ENCODE measurements around the gene SLC4A7.

The SLC4A7 gene

GRCh38 chr3:27325419-27325818, 158.8 kb downstream of the SLC4A7 start:
- DNase-seq (ENCODE audit: low read depth, low spot score), result no peak

DNA sequence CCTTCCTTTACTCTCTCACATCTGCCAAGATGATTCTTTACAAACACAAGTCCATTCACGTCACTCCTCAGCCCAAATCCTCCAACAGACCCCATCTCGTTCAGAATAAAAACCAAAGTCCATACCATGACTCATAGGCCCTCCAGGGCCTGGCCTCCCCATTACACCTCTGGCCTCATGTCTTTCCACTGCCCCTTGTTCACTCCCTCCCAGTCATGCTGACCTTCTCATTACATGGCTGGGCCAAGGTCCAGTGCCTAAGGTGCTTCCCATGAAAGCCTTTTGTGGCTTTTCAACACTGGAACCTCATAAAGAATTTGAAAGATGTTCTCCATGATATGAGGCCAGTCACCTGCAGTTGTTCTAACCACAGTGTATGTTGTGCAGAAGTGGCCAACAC, 159.5 kb downstream of the SLC4A7 start:
- no peak for DNase-seq (ENCODE audit: low read depth, low spot score)

DNA sequence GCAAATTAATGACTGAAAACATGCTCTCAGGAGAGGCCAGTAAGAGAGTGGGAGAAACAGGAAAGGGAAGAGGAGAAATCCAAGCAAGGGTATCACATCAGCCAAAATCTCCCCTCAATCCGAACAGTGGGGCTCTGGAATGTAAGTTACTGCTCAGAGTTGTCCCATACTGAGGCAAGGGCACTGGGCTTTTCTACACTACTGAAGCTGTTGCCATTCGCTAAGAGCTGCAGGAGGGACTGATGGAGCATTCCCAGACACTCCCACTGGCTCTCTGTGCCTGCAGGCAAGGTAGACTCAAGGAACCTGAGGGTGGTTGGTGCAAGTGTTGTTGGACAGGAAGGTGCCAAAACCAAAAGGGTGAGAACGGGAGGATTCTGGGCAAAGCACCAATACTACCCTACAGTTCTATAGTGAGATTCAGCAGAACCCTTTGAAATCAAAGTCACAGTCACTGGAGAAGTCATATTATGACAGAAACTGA, 161.1 kb downstream of the SLC4A7 start:
- no peak for DNase-seq (ENCODE audit: low read depth, low spot score)

All from smooth muscle cell of the brain vasculature (primary cell).